Medulla oblongata (tissue), 1 donor: ENCODE measurements around the gene BAIAP2.
A peak's percentile ranks its signal among the peaks of the same experiment; 100 is the strongest.

Source experiments
- DNase-seq: peaks from one replicate; pipeline ENCODE4 v3.0.0-alpha.2; 2015; ENCODE audit errors: extremely low spot score

Gene BAIAP2

DNA sequence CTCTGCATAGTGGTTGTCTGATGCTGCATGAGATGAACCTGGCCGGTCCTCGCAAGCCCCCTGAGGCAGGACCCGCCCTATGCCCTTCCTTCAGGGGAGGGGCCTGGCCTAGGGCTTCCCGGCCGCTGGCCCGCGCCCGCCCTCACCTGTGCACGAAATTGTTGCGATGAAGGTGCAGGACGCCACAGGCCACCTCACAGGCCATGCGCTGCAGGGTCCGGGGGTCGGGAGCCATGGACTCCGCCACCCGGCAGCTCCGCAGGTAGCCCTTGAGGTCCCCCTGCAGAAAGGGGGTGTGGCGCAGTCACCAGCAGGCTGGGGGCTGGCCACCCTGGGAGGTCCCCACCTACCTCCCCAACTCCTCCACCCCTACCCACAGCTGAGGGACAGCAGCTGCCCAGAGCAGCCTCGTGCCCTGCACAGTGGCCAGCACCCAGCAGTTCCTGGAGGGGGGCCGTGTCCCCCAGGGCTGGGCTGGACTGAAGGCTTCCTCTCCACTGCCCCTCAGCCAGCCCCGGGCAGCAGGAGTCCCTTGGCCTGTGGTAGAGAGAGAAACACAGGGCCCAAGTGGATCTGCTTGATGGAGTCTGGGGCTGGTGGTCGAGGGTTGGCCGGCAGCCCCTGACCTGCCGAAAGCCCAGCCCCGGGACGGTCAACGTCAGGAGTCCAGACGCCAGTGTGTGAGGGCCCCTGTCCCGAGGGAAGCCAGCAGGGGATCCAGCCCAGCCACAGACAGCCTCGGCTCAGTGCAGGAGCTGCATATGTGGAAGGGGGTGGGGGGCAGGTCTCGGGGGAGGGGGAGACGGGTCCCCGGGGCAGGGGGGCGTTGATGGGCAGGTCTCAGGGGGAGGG lies 91.6 kb downstream of the BAIAP2 start:
- DNase-seq, result peak; percentile 72

DNA sequence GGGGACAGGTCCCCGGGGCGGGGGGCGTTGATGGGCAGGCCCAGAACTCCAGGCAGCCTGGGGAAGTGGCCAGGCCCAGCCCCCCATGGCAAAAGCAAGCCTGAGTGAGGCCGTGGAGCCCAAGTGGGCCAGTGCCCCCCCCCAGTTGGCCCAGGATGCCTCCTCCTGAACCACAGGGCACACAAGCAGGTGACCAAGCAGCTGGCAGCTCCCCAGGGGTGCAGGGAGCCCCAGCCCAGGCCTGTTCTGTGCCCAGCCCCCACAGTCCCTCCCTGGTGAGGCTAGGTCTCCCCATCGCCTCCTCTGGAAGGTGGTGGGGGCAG lies 92.1 kb downstream of the BAIAP2 start:
- DNase-seq, result no peak

DNA sequence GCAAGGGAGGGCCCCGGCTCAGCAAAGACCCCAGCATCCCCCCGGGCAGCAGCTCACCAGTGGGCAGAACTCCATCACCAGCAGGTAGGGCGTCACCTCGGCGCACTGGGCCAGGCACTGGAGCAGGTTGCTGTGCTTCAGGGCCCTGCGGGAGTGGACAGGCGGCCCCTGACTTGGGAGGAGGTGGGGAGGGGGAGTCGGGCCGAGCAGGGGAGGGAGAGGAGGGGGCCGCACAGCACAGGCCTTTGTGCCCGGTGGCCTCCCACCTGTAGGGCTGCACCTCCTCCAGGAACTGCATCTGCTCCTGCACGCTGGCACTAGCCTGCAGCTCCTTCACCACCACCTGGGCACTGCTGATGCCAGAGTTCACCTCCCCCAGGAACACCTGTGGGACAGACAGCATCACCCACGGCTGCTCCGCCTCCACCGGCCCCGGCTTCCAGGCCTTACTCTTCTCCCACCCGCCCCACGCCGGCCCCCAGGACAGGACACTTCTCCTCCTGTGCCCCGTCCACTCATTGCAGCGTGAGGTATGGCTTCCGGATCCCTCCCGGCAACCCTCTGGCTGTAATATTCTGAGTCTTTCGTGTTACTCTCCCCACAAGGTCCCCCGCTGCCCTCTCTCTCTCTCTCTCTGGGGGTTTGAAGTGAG lies 92.7 kb downstream of the BAIAP2 start:
- DNase-seq, result no peak

- DNase-seq, result no peak
Measured at GRCh38 chr17:81128338-81128737, 93.4 kb downstream of the BAIAP2 start.

DNA sequence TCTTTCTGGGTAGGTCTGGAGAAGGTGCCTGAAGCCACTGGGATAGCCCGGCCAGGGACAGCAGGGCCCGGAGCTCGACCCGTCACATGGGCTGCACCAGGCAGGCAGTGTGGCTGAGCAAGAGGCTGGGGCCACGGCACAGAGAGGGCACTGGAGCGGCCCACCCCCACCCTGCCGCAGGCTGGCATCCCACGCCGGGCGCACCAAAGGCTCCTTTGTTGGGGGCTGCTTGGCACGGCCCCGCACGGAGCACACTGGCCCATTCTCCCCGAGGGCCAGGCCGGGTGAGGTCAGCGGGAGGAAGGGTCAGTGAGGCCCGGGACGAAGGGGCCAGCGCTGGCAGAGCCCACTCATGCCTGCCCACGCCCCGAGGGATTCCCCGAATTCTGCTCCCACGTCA lies 93.8 kb downstream of the BAIAP2 start:
- peak; percentile 95 for DNase-seq

DNA sequence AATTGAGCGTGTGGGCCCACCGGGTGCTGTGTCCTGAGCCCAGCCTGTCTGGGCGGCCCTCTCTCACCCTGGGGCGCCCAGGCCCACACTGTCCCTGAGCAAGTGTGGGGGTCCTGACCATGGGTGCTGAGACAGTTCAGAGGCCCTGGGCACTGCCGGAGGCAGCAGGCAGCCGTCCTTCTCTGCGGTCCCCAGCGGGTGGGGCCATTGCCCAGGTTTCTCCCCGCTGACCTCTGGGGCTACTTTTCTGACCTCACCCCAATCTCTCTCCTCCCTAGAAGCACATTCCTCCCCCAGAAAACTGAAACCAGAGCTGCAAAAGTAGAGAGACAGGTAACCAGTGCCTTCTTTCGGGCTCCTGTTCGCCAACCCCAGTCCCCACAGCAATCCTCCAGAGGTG lies 94.3 kb downstream of the BAIAP2 start:
- no peak for DNase-seq

DNA sequence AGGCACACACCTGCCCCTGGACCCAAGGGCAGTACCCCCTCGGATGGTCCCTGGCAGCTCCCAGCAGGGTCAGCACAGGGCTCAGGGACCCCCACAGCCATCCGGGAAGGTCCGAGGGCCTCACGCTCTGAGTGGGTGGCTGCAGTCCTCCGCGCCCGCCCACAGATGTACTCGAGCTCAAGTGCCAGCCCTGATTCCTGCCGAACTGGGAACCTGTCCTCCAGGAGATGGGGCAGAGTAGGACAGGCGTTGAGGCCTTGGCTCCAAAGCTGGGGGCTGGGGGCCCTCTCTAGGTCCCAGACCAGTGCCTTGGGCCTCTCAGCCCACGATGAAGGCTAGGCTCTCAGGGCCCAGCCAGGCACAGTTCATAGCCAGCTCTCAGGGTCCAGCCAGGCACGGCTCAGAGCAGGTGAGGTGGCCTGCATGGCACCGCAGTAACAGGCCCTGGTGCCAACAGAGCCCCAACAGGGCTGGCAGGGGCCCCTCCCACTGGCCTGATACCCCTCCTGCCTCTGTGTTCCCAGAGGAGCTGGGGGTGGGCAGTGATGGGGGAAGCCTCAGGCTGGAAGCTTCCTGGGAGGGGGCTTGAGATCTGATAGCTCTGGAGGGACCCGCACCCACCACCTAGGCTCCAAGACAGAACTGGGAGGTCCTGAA lies 94.9 kb downstream of the BAIAP2 start:
- DNase-seq, result no peak

GRCh38 chr17:81130385-81131361 lies 95.7 kb downstream of the BAIAP2 start:
- peak; percentile 81 for DNase-seq

- DNase-seq, result no peak
Measured at GRCh38 chr17:81131486-81132196, 96.7 kb downstream of the BAIAP2 start.

DNA sequence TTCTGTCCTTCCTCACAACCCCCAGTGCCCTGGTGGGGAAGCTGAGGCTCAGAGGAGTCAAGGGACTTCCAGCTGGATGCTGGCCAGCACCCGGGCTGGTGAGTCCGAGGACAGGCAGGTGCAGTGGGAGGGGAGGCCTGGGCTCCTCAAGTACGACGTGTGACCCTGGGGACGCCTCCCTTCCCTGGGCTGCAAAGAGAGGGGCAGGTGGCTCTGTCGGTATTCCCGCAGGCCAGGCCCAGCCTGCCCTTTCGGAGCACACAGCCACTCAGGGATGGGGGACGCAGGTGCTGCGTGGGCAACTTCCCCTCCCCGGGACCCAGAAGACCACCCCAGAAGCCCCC lies 97.2 kb downstream of the BAIAP2 start:
- DNase-seq, result no peak

GRCh38 chr17:81132770-81133723 lies 98.1 kb downstream of the BAIAP2 start:
- no peak for DNase-seq

GRCh38 chr17:81134064-81134781 lies 99.3 kb downstream of the BAIAP2 start:
- no peak for DNase-seq

- no peak for DNase-seq
Measured at GRCh38 chr17:81135505-81136278, 100.7 kb downstream of the BAIAP2 start.

- DNase-seq, result no peak
Measured at GRCh38 chr17:81136366-81136765, 101.4 kb downstream of the BAIAP2 start.

DNA sequence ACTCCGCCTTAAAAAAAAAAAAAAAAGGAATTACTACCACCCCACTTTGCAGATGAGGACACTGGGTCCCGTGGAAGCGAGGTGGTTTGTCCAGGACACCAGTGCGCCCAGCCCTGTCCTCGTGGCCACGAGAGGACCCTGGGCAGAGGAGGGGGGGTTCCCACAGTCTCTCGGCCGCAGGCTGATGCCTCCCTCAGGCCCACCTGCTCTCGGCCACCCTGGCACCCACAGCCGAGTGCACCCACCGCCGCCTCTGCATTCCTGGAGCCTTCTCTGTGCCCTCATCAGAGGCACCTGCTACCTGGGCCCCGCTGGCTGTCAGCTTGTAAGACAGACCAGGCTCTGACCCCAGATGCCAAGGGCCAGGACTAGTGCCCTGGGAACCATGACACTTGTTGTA lies 102.3 kb downstream of the BAIAP2 start:
- DNase-seq, result no peak

GRCh38 chr17:81138083-81138482 lies 103.1 kb downstream of the BAIAP2 start:
- no peak for DNase-seq

GRCh38 chr17:81138500-81138899 lies 103.5 kb downstream of the BAIAP2 start:
- no peak for DNase-seq

- DNase-seq, result no peak
Measured at GRCh38 chr17:81139428-81139827, 104.5 kb downstream of the BAIAP2 start.

DNA sequence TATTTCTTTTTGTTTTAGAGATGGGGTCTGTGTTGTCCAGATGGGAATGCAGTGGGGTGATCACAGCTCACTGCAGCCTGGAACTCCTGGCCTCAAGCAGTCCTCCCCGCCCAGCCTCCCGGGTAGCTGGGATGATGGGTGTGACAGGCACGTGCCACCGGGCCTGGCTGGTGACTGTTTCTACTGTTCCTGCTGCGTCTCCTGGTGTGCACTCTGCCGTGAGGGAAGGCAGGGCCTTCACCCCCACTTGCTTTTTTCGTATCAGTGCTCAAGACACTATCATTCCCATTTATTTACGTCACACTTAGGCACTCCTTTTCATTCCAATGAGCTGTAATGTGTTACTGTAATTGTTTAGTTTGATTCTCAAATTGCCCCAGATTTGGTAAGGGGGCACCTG lies 105.1 kb downstream of the BAIAP2 start:
- DNase-seq, result no peak
